ENCODE measurements around the gene ICE2.

GRCh38 chr15:60442031-60442650 lies 36.8 kb downstream of the ICE2 start:
- TF ChIP-seq CTCF (IDR thresholded peaks at IDR 0.05; ENCODE audit: low read length), result no peak
- no peak for TF ChIP-seq EZH2 (optimal IDR thresholded peaks at IDR 0.05; ENCODE audit: low read depth, low read length)
- TF ChIP-seq EZH2phosphoT487 (IDR thresholded peaks at IDR 0.05; ENCODE audit: low read length), result no peak
